GM21515 (cell line): ENCODE data around the gene E4F1.
"Not testable (repeated sequence)": the region's sequence is repeated elsewhere in the genome, so short reads cannot be mapped to it uniquely, and the experiment has no call there.

ENCODE experiments used
- ATAC-seq: cut with Tn5 transposase; IDR thresholded peaks from one replicate; pipeline ENCODE4 v1.9.1; 2021; ENCODE audit not compliant: unreplicated experiment

The E4F1 gene

DNA sequence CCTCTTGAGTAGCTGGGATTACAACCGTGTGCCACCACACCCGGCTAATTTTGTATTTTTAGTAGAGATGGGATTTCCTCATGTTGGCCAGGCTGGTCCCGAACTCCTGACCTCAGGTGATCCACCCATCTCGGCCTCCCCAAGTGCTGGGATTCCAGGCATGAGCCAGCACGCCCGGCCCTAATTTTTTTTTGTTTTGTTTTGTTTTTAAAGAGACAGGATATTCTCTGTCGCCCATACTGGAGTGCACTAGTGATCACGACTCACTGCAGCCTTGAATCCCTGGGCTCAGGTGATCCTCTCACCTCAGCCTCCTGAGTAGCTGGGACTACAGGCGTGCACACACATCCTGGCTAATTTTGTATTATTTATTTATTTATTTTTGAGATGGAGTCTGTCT lies 16.9 kb downstream of the E4F1 start:
- not testable (repeated sequence) for ATAC-seq

GRCh38 chr16:2242598-2242997 lies 19.2 kb downstream of the E4F1 start:
- ATAC-seq: no peak

DNA sequence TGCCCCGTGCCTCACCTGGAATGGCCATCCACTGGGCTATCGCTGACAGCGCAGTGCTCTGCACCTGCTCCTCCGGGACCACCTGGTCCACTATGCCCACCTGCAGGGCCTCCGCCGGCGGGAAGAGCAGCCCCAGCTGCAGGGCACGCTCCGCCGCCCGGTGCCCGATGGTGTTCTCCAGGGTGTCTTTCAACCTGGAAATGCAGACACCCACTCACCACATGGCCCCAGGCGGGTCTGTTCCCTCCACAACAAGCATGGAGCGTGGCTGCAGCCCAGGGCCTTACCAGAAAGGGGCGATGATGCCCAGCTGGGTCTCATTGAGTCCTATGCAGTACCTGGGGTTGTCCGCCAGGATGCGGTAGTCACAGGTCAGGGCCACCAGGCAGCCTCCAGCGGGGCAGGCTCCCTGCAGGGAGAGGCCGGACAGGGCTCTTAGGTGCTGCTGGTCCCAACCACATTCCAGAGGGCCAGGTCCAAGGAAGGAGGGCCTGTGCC lies 19.7 kb downstream of the E4F1 start:
- ATAC-seq: no peak

GRCh38 chr16:2243781-2244180 lies 20.4 kb downstream of the E4F1 start:
- ATAC-seq: no peak

GRCh38 chr16:2244301-2244700 lies 20.9 kb downstream of the E4F1 start:
- no peak for ATAC-seq

- ATAC-seq: no peak
These were observed 21.8 kb downstream of the E4F1 start for GRCh38 chr16:2244926-2245795.

DNA sequence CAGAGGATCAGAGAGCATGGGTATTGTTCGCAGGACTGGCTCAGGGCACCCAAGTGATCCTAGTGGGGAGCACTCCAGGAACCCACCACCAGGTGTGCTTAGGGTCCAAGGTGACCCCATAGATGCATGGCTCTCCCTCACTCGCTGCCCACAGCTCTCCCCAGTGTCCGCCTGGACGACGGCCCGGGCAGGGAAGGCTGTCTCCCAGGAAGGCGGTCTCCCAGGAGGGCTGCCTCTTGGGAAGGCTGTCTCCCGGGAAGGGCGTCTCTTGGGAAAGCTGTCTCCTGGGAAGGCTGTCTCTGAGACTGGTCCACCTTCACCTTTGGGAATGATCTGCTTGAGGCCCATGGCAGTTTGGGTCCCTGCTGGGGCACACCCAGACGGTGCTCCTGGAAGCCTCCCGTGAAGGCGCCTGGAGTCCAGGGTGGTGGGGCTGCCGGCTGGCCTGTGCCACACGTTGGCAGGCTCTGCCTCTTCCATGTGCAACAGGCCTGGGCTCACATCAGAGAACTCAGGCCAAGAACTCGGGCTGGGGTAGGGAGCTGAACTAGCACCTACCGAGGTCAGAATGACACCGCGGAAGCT lies 23.0 kb downstream of the E4F1 start:
- ATAC-seq: no peak

DNA sequence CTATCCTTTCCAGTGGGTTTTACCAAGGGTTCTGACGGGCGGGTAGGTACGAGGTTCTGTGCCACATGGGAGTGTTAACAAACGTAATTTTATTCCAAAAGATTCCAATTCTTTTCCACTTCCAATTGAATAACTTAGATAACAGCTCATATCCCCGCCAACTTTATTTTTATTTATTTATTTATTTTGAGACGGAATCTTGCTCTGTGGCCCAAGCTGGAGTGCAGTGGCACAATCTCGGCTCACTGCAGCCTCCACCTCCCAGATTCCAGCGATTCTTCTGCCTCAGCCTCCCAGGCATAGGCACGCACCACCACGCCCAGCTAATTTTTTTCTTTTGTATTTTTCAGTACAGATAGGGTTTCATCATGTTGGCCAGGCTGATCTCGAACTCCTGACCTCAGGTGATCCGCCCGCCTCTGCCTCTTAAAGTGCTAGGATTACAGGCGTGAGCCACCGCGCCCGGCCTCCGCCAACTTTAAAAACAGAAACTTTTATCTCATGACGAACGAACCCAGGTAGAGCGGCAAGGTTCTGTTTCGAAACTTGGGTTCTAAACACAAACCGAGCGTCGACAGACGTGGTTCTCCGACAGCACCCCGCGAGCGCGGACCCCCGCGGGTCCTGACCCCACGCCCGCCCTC lies 27.4 kb downstream of the E4F1 start:
- no peak for ATAC-seq

DNA sequence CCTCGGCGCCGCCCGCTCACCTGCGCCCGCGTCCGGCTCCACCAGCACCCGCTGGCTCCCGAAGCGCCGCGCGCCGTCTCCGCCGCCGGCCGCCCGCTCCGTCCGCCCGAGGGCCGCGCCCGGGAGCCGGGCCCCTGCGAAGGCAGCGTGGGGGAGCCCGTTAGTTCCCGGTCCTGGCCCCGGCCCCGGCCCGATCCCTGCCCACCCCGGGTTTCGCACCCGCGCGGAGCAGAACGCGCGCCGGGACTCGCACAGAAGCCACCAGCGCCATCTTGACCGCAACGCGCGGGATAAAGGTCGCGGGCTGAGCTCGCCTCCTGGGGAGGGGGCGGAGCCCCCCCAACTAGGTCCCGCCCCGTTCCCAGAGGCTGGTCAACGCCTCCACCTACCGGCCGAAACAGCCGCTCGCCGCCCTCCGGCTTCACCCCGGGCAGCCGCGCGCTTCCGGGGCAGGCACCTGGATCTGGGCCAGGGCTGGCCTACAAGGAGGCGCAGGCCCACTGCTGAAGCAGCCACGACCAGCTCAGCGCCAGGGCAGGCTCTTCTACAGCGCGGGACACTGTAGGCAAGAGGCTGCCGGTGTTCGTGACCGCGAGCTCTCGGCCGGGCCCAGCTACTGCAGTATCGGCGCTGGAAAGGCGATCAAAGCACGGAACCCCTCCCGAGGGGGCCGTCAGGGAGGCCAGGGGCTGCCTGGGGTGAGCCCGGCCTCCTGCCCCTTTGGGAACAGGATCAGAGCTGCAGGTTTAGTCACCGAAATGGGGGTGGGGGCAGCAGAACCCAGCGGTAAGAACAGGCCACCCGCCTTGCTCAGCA lies 28.1 kb downstream of the E4F1 start, which contains the start of gene ECI1:
Gene ECI1, minus strand, starts transcription at position 292 of the 816 bp plus-strand sequence. Its CDS starts 21 bp downstream, at position 271.
- peak; percentile 79 for ATAC-seq

GRCh38 chr16:2252806-2253148 lies 29.4 kb downstream of the E4F1 start:
- ATAC-seq: no peak

DNA sequence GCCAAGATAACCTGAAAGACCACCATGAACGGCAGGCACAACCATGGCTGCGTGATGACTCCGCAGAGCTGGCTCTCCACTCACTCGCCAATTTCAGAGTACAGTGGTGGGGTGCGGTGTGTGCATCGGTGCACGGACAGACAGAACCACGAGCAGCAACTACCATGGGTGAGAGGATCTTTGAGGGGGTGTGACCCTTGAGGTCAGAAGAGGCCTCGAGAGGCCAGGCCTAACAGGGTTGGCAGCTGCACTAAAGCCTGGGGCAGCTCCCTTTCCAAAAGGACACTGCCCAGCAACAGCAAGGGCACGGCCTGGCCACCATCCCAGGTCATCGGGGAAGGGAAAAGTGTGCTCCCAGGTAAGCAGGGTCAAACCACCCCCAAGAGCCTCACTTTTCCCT lies 29.9 kb downstream of the E4F1 start:
- ATAC-seq: no peak

- no peak for ATAC-seq
These were observed 33.2 kb downstream of the E4F1 start for GRCh38 chr16:2256531-2257140.

DNA sequence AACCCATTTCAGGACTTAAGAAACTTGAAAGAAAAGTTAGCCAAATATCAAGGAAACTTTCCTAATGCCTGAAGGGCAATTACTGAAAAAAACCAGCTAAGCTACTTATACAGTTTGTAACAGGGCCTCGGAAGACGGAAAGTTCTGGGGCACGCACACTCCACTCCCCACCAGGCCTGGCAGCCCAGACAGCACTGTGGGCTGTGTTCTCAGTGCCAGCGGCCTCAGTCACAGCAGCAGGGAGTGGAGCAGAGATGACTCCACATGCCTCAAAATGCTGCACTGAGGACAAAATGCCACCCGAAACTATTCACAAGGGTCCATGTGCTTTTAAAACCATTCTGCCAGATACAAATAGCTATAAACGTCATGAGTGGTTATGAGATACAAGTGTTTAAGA lies 34.3 kb downstream of the E4F1 start:
- ATAC-seq: no peak

GRCh38 chr16:2258530-2258929 lies 35.1 kb downstream of the E4F1 start:
- not testable (repeated sequence) for ATAC-seq

DNA sequence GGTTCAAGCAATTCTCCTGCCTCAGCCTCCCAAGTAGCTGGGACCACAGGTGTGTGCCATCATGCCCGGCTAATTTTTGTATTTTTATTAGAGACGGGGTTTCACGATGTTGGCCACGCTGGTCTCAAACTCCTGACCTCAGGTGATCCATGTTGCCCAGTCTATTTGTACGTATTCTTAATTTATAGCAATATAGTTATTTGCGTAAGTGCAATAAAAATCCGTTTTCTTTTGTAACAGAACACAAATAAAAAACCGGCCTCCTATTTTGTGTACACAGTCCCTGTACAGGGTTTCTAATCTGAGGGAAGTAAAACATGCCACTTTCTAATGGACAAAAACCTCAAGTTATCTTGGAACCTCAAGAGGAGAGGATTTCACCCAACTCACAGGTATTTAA lies 36.9 kb downstream of the E4F1 start:
- ATAC-seq: no peak

- not testable (repeated sequence) for ATAC-seq
These were observed 39.6 kb downstream of the E4F1 start for GRCh38 chr16:2263026-2263425.

DNA sequence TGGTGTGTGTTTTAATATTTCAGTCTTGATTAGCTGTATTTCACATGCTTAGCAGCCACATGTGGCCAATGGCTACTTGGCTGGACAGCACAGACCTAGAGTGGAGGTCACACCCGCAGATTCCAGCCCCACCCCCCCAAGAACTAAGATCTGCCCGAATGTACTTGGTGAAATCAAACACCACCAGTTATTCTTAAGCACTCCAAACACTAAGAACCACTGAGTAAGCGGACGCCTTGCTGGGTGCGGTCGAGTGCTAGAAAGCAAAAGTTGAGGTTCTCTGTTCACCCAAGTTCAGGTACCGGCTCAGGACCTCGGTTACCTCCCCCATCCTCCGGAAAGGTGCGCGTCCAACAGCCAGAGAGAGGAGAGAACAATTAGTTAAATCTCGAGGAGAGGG lies 43.5 kb downstream of the E4F1 start:
- not testable (repeated sequence) for ATAC-seq

DNA sequence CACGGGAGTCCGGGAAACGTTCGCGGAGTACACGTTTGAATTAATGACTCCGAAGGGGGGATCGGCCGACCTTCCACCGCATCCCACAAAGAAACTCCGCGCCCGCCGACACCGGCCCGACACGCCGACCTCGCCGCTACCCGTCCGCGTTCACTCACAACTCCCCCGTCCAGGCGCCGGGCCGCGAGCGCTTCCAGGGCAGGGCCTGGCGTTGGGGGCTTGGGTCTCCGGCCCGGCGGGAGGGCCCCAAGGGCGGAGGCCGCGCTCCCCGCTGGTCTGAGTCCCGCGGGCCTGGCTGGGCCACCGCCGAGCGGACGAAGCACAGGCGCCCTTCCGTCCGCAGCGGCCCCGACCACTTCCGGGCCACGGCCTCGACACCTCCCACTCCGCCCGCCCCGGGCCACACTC lies 44.1 kb downstream of the E4F1 start:
- peak; percentile 49 for ATAC-seq

- ATAC-seq: peak; percentile 72
These were observed 44.7 kb downstream of the E4F1 start, which contains the start of gene RNPS1 for GRCh38 chr16:2267913-2268666. TSS of gene RNPS1 (minus strand) at chr16:2268126. CDS start at chr16:2264643, 3,483 bp downstream.

DNA sequence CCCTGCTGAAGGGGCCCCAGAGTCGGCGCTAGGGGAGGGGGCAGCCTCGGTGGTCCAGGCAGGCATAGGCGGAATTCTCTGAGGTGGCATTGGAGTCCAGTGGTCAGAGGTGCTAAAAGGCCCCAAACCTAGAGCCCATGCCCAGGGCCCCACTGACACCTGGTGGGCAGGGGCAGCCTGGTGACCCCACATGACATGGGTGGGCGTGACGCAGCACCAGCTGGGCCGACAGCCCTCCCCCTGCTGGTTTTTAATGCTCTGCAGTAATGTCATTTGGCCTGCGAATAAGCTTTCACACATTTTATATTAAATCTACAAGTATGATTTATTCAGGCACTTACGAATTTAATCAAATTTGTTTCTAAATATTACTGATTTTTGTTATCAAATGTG lies 46.7 kb downstream of the E4F1 start:
- no peak for ATAC-seq
